ENCODE measurements around the gene CUL5. TPM values are rescaled to one million over a fixed set of nuclear protein-coding genes. Genes with fewer than 3 reads are reported as not detected.

Gene CUL5
- total and polyA plus RNA-seq, 2 of the 4 experiments (the other 2 are of a cell fraction) = 8.8 to 31.0 TPM

- Histone ChIP-seq H3K56ac (ENCODE audit: extremely low read depth, insufficient read depth, low read length) (no peak overlapping the region), H2BK120ac (ENCODE audit: low read depth, low read length) (no peak overlapping the region), H4K5ac (ENCODE audit: low read depth, low read length) (no peak overlapping the region), H3K27me3 (ENCODE audit: control insufficient read depth, insufficient read depth, low read length) (no peaks in the 10 kb centered on the region), H3K27ac (ENCODE audit: insufficient read depth, low read length) (no peak overlapping the region), H3K4me3 (ENCODE audit: insufficient read depth, low read depth, low read length) (no peak overlapping the region), H2BK20ac (ENCODE audit: low read depth, low read length) (no peak overlapping the region), H4K8ac (ENCODE audit: low read depth in 2 of 2, low read length in 2 of 2) (no peak overlapping the region), H3K9ac (ENCODE audit: low read depth, low read length) (no peak overlapping the region), H3K79me1 (ENCODE audit: low read depth in 1 of 2, low read length in 2 of 2) (no peaks in the 10 kb centered on the region), H4K20me1 (ENCODE audit: insufficient read depth, low read length) (no peaks in the 10 kb centered on the region), H3K4ac (ENCODE audit: low read depth, low read length) (no peak overlapping the region), H3K23ac (ENCODE audit: low read depth, low read length) (no peak overlapping the region), H2AK9ac (replicated peaks; ENCODE audit: low read depth, low read length, poor library complexity) (no peak overlapping the region), H3K18ac (ENCODE audit: low read depth, low read length) (no peak overlapping the region), H3K36me3 (ENCODE audit: control insufficient read depth, insufficient read depth, low read length) (peaks cover 13% of the 10 kb centered on the region), H3K9me1 (ENCODE audit: insufficient read depth, low read length) (no peaks in the 10 kb centered on the region; the same call in 1 of the 2 replicates), H2BK15ac (ENCODE audit: low read depth, low read length) (no peak overlapping the region), H2AFZ (replicated peaks; ENCODE audit: low read length, poor library complexity) (no peak overlapping the region), H3K9me3 (ENCODE audit: control insufficient read depth, insufficient read depth, low read length) (no peaks in the 10 kb centered on the region), H3K4me2 (ENCODE audit: low read depth, low read length) (no peak overlapping the region), H4K91ac (ENCODE audit: insufficient read depth, low read depth, low read length) (no peak overlapping the region), H3K4me1 (ENCODE audit: control insufficient read depth, insufficient read depth, low read length) (no peaks in the 10 kb centered on the region), H2AK5ac (ENCODE audit: low read depth, low read length) (no peak overlapping the region), H3K14ac (replicated peaks; ENCODE audit: low read depth, low read length) (no peak overlapping the region), H2BK5ac (ENCODE audit: low read depth, low read length, poor library complexity, severe bottlenecking) (no peak overlapping the region)
- POLR2A ChIA-PET (ENCODE audit: unreplicated experiment) = no interaction called here
- intact Hi-C loops (cut with micrococcal nuclease) = no loop called here
- WGBS, 2 experiments (ENCODE audit: extremely low coverage in 2 of 2, insufficient read length in 1 of 2) = no CpG with 5 or more reads among the region's 2 CpGs
- dilution Hi-C loops (cut with HindIII; ENCODE audit: low sequenced_read_pairs, unreplicated experiment) = no loop called here
- BruUV-seq (replicated peaks) = no TSS peak
- in situ Hi-C loops (cut with MboI; ENCODE audit: low sequenced_read_pairs) = no loop called here
- ATAC-seq (ENCODE audit: low read depth) (no peak), DNase-seq (no peak)
- TF ChIP-seq RAD21 (IDR thresholded peaks at IDR 0.05; ENCODE audit: low read length) (no peak), ELK1 (IDR thresholded peaks at IDR 0.05; ENCODE audit: borderline replicate concordance, low read depth, low read length) (no peak), MXI1 (IDR thresholded peaks at IDR 0.05; ENCODE audit: borderline replicate concordance, low read depth, low read length) (no peak), CHD1 (IDR thresholded peaks at IDR 0.05; ENCODE audit: low read depth, low read length) (no peak), BHLHE40 (IDR thresholded peaks at IDR 0.05; ENCODE audit: low read depth, low read length) (no peak), RFX5 (IDR thresholded peaks at IDR 0.05; ENCODE audit: low read depth, low read length) (no peak), RCOR1 (IDR thresholded peaks at IDR 0.05; ENCODE audit: insufficient replicate concordance, low read length) (no peak), USF2 (IDR thresholded peaks at IDR 0.05; ENCODE audit: low read depth, low read length) (no peak), MAFK (IDR thresholded peaks at IDR 0.05; ENCODE audit: low read depth, low read length) (no peak), CTCF (conservative IDR thresholded peaks at IDR 0.05; ENCODE audit: low read depth, low read length) (no peak), SMC3 (IDR thresholded peaks at IDR 0.05; ENCODE audit: low read depth, low read length) (no peak), NFE2L2 (IDR thresholded peaks at IDR 0.05; ENCODE audit: low read depth, low read length) (no peak), MAZ (IDR thresholded peaks at IDR 0.05; ENCODE audit: borderline replicate concordance, low read depth, low read length) (no peak), FOS (IDR thresholded peaks at IDR 0.05; ENCODE audit: low read depth, low read length) (no peak), CEBPB (IDR thresholded peaks at IDR 0.05; ENCODE audit: low read depth, low read length) (no peak), POLR2A (IDR thresholded peaks at IDR 0.05; ENCODE audit: low read depth, low read length) (no peak)
- CTCF ChIA-PET = no interaction called here
Measured at GRCh38 chr11:108154591-108154990, 145.9 kb downstream of the CUL5 start.
